ENCODE measurements around the gene GOLGA6L7.

- TF ChIP-seq CTCF (IDR thresholded peaks at IDR 0.05) (no peak), EZH2 (IDR thresholded peaks at IDR 0.05; ENCODE audit: borderline replicate concordance, insufficient read depth, low read depth, low read length, poor library complexity, severe bottlenecking) (no peak)
Observed at GRCh38 chr15:28871168-28871567, 22.7 kb upstream of the GOLGA6L7 start.

Data from B cell (primary cell).